ENCODE data around the gene PHF5A.
"Not testable (repeated sequence)": the region's sequence is repeated elsewhere in the genome, so short reads cannot be mapped to it uniquely, and the experiment has no call there.

The PHF5A gene

GRCh38 chr22:41447435-41448188 is 20.9 kb downstream of the PHF5A start:
- peak; percentile 74 for DNase-seq (ENCODE audit: low spot score)

GRCh38 chr22:41446639-41447434 is 21.7 kb downstream of the PHF5A start, which contains the start of gene TOB2:
Gene TOB2 (minus strand): TSS chr22:41446801. CDS start chr22:41437345, 9,456 bp downstream.
- peak; percentile 95 for DNase-seq (ENCODE audit: low spot score)

GRCh38 chr22:41446057-41446501 is 22.4 kb downstream of the PHF5A start:
- DNase-seq (ENCODE audit: low spot score), result no peak

GRCh38 chr22:41445129-41446056 is 23.1 kb downstream of the PHF5A start:
- peak; percentile 62 for DNase-seq (ENCODE audit: low spot score)

GRCh38 chr22:41444360-41445128 is 23.9 kb downstream of the PHF5A start:
- peak; percentile 99 for DNase-seq (ENCODE audit: low spot score)

GRCh38 chr22:41442240-41442792 is 26.2 kb downstream of the PHF5A start:
- peak; percentile 91 for DNase-seq (ENCODE audit: low spot score)

- DNase-seq (ENCODE audit: low spot score), result not testable (repeated sequence)
These were observed 28.0 kb downstream of the PHF5A start for GRCh38 chr22:41440511-41440910.

- peak; percentile 51 for DNase-seq (ENCODE audit: low spot score)
These were observed 31.3 kb downstream of the PHF5A start for GRCh38 chr22:41437198-41437597.

- DNase-seq (ENCODE audit: low spot score), result no peak
These were observed 32.0 kb downstream of the PHF5A start for GRCh38 chr22:41436322-41437113.

GRCh38 chr22:41435560-41435959 is 32.9 kb downstream of the PHF5A start:
- DNase-seq (ENCODE audit: low spot score), result no peak

GRCh38 chr22:41434361-41435003 is 34.0 kb downstream of the PHF5A start:
- DNase-seq (ENCODE audit: low spot score), result peak; percentile 77

- DNase-seq (ENCODE audit: low spot score), result not testable (repeated sequence)
These were observed 35.0 kb downstream of the PHF5A start for GRCh38 chr22:41433480-41433879.

- no peak for DNase-seq (ENCODE audit: low spot score)
These were observed 36.8 kb downstream of the PHF5A start for GRCh38 chr22:41431656-41432055.

GRCh38 chr22:41429951-41430332 is 38.5 kb downstream of the PHF5A start:
- DNase-seq (ENCODE audit: low spot score), result no peak

- no peak for DNase-seq (ENCODE audit: low spot score)
These were observed 39.1 kb downstream of the PHF5A start for GRCh38 chr22:41429232-41429950.

- DNase-seq (ENCODE audit: low spot score), result no peak
These were observed 42.7 kb downstream of the PHF5A start for GRCh38 chr22:41425660-41426365.

GRCh38 chr22:41418717-41419116 is 49.8 kb downstream of the PHF5A start:
- no peak for DNase-seq (ENCODE audit: low spot score)

All from cerebellar cortex (tissue), 1 donor.